Stimulated activated naive B cell treated with anti-CD40 and anti-IgM and Interleukin-4, amounts not matched to agents 10 μg/mL and 1 μg/mL and 100 μg/mL, for 72 hours (primary cell): Measurements from ENCODE around the gene DNAH1.
"Not testable (repeated sequence)": the region's sequence is repeated elsewhere in the genome, so short reads cannot be mapped to it uniquely, and the experiment has no call there.

Experiments
- ATAC-seq, 2 donors: fragments of 150-1000 bp; cut with Tn5 transposase; replicated peaks; 2 replicates each; pipeline ENCODE4 v1.10.0; 2021; ENCODE audit warnings: moderate library complexity in 1 of 2
- DNase-seq: peaks from one replicate; pipeline ENCODE4 v3.0.0; 2021
- H3K27ac Mint-ChIP-seq: one replicate; pipeline ENCODE4 v1.8.0; 2022; ENCODE audit warnings: mild to moderate bottlenecking, mixed read lengths
- H3K27me3 Mint-ChIP-seq, 2 donors: one replicate each; pipeline ENCODE4 v1.8.0; 2022; ENCODE audit warnings: mixed read lengths in 2 of 2
- H3K36me3 Mint-ChIP-seq, 2 donors: one replicate each; pipeline ENCODE4 v1.8.0; 2022; ENCODE audit warnings: mixed read lengths in 2 of 2, mild to moderate bottlenecking in 1 of 2
- H3K4me1 Mint-ChIP-seq, 2 donors: one replicate each; pipeline ENCODE4 v1.8.0; 2022; ENCODE audit warnings: mixed read lengths in 2 of 2, mild to moderate bottlenecking in 1 of 2
- H3K4me3 Mint-ChIP-seq, 2 donors: one replicate each; pipeline ENCODE4 v1.8.0; 2022; ENCODE audit warnings: mild to moderate bottlenecking in 2 of 2, mixed read lengths in 2 of 2, moderate library complexity in 1 of 2
- H3K9me3 Mint-ChIP-seq, 2 donors: one replicate each; pipeline ENCODE4 v1.8.0; 2022; ENCODE audit warnings: mixed read lengths in 2 of 2, mild to moderate bottlenecking in 1 of 2

The DNAH1 gene

GRCh38 chr3:52328536-52329080, 12.5 kb downstream of the DNAH1 start:
- H3K4me1 Mint-ChIP-seq, result no peaks in the 10 kb centered on the region
- no peaks in the 10 kb centered on the region for H3K9me3 Mint-ChIP-seq
- no peak overlapping the region for H3K4me3 Mint-ChIP-seq
- H3K27me3 Mint-ChIP-seq, result no peaks in the 10 kb centered on the region
- DNase-seq, result no peak
- no peak overlapping the region for H3K27ac Mint-ChIP-seq
- peaks cover 3 to 5% of the 10 kb centered on the region in 2 donors for H3K36me3 Mint-ChIP-seq
- ATAC-seq, result no peak

GRCh38 chr3:52330194-52330805, 14.2 kb downstream of the DNAH1 start:
- no peak overlapping the region for H3K4me3 Mint-ChIP-seq

GRCh38 chr3:52331091-52331490, 15.0 kb downstream of the DNAH1 start:
- no peak for ATAC-seq
- no peak for DNase-seq

More at GRCh38 chr3:52330194-52330805, 14.2 kb downstream of the DNAH1 start:
- Mint-ChIP-seq H3K36me3 (peaks cover 3 to 5% of the 10 kb centered on the region in 2 donors), H3K27me3 (no peaks in the 10 kb centered on the region), H3K9me3 (no peaks in the 10 kb centered on the region), H3K4me1 (no peaks in the 10 kb centered on the region), H3K27ac (no peak overlapping the region)
- DNase-seq, result no peak
- ATAC-seq, result no peak

GRCh38 chr3:52331906-52332305, 15.8 kb downstream of the DNAH1 start:
- Mint-ChIP-seq H3K4me3 (no peak overlapping the region), H3K27me3 (no peaks in the 10 kb centered on the region), H3K27ac (no peak overlapping the region), H3K9me3 (no peaks in the 10 kb centered on the region), H3K4me1 (no peaks in the 10 kb centered on the region), H3K36me3 (peaks cover 3 to 5% of the 10 kb centered on the region in 2 donors)
- no peak for DNase-seq
- ATAC-seq, result no peak

More at GRCh38 chr3:52331091-52331490, 15.0 kb downstream of the DNAH1 start:
- no peaks in the 10 kb centered on the region for H3K27me3 Mint-ChIP-seq
- H3K36me3 Mint-ChIP-seq, result peaks cover 3 to 5% of the 10 kb centered on the region in 2 donors
- no peaks in the 10 kb centered on the region for H3K4me1 Mint-ChIP-seq
- no peaks in the 10 kb centered on the region for H3K9me3 Mint-ChIP-seq
- no peak overlapping the region for H3K4me3 Mint-ChIP-seq
- H3K27ac Mint-ChIP-seq, result peak overlapping the region; percentile 25

GRCh38 chr3:52333869-52334557, 17.9 kb downstream of the DNAH1 start:
- Mint-ChIP-seq H3K27ac (no peak overlapping the region), H3K4me3 (no peak overlapping the region), H3K9me3 (no peaks in the 10 kb centered on the region), H3K36me3 (peaks cover 0 to 3% of the 10 kb centered on the region in 2 donors), H3K4me1 (no peaks in the 10 kb centered on the region), H3K27me3 (no peaks in the 10 kb centered on the region)
- ATAC-seq, result no peak
- DNase-seq, result no peak

GRCh38 chr3:52338131-52338530, 22.0 kb downstream of the DNAH1 start:
- DNase-seq, H3K27me3 Mint-ChIP-seq, H3K36me3 Mint-ChIP-seq, H3K4me1 Mint-ChIP-seq, ATAC-seq, H3K27ac Mint-ChIP-seq, H3K9me3 Mint-ChIP-seq, H3K4me3 Mint-ChIP-seq: not testable (repeated sequence)

GRCh38 chr3:52339612-52340011, 23.5 kb downstream of the DNAH1 start:
- peaks cover 6 to 10% of the 10 kb centered on the region in 2 donors for H3K36me3 Mint-ChIP-seq
- H3K9me3 Mint-ChIP-seq, result no peaks in the 10 kb centered on the region
- H3K27me3 Mint-ChIP-seq, result no peaks in the 10 kb centered on the region
- H3K27ac Mint-ChIP-seq, result no peak overlapping the region
- peaks cover 2 to 8% of the 10 kb centered on the region in 2 donors for H3K4me1 Mint-ChIP-seq
- no peak overlapping the region for H3K4me3 Mint-ChIP-seq
- ATAC-seq (peak; percentile 63 to 67), DNase-seq (peak; percentile 43)

GRCh38 chr3:52341123-52341522, 25.0 kb downstream of the DNAH1 start:
- H3K27me3 Mint-ChIP-seq, result no peaks in the 10 kb centered on the region
- no peak for DNase-seq
- no peak overlapping the region for H3K4me3 Mint-ChIP-seq
- no peaks in the 10 kb centered on the region for H3K9me3 Mint-ChIP-seq
- ATAC-seq, result no peak
- H3K27ac Mint-ChIP-seq, result no peak overlapping the region
- peaks cover 2 to 8% of the 10 kb centered on the region in 2 donors for H3K4me1 Mint-ChIP-seq
- H3K36me3 Mint-ChIP-seq, result peaks cover 10% of the 10 kb centered on the region in 2 donors

GRCh38 chr3:52343946-52344600, 28.0 kb downstream of the DNAH1 start:
- DNase-seq (no peak), ATAC-seq (no peak)
- Mint-ChIP-seq H3K27ac (no peak overlapping the region), H3K4me1 (peaks cover 2 to 8% of the 10 kb centered on the region in 2 donors), H3K4me3 (no peak overlapping the region), H3K27me3 (no peaks in the 10 kb centered on the region), H3K9me3 (no peaks in the 10 kb centered on the region), H3K36me3 (peaks cover 10 to 14% of the 10 kb centered on the region in 2 donors)

- Mint-ChIP-seq H3K27ac (no peak overlapping the region), H3K9me3 (no peaks in the 10 kb centered on the region), H3K4me3 (no peak overlapping the region), H3K27me3 (no peaks in the 10 kb centered on the region), H3K36me3 (peaks cover 11 to 13% of the 10 kb centered on the region in 2 donors), H3K4me1 (peaks cover 5 to 6% of the 10 kb centered on the region in 2 donors)
- no peak for ATAC-seq
- DNase-seq, result no peak
Measured at GRCh38 chr3:52345521-52346109, 29.5 kb downstream of the DNAH1 start.

- Mint-ChIP-seq H3K36me3 (peaks cover 14 to 18% of the 10 kb centered on the region in 2 donors), H3K27ac (no peak overlapping the region), H3K4me1 (peaks cover 8 to 19% of the 10 kb centered on the region in 2 donors), H3K27me3 (no peaks in the 10 kb centered on the region), H3K4me3 (no peak overlapping the region), H3K9me3 (no peaks in the 10 kb centered on the region)
- DNase-seq, result no peak
- ATAC-seq, result no peak
Measured at GRCh38 chr3:52346623-52347530, 30.8 kb downstream of the DNAH1 start.

GRCh38 chr3:52347716-52348635, 31.9 kb downstream of the DNAH1 start:
- H3K9me3 Mint-ChIP-seq, result no peaks in the 10 kb centered on the region
- no peak overlapping the region for H3K4me3 Mint-ChIP-seq
- no peaks in the 10 kb centered on the region for H3K27me3 Mint-ChIP-seq
- no peak overlapping the region for H3K27ac Mint-ChIP-seq
- H3K4me1 Mint-ChIP-seq, result peaks cover 8 to 20% of the 10 kb centered on the region in 2 donors
- ATAC-seq, result no peak
- DNase-seq, result no peak
- peaks cover 12 to 24% of the 10 kb centered on the region in 2 donors for H3K36me3 Mint-ChIP-seq

- H3K9me3 Mint-ChIP-seq, result no peaks in the 10 kb centered on the region
- H3K27me3 Mint-ChIP-seq, result no peaks in the 10 kb centered on the region
- no peak for DNase-seq
- no peak overlapping the region for H3K27ac Mint-ChIP-seq
- no peak for ATAC-seq
- H3K36me3 Mint-ChIP-seq, result peaks cover 11 to 25% of the 10 kb centered on the region in 2 donors
- H3K4me3 Mint-ChIP-seq, result no peak overlapping the region
- peaks cover 8 to 20% of the 10 kb centered on the region in 2 donors for H3K4me1 Mint-ChIP-seq
Measured at GRCh38 chr3:52349131-52349530, 33.0 kb downstream of the DNAH1 start.
